GM12872 (cell line): ENCODE measurements around the gene CSH1.
"Not testable (repeated sequence)": the region's sequence is repeated elsewhere in the genome, so short reads cannot be mapped to it uniquely, and the experiment has no call there.

Source experiments
- TF ChIP-seq, protein P1 (sequence below): IDR thresholded peaks from 3 replicates; pipeline ENCODE4 v1.5.1; 2011; ENCODE audit warnings: low read depth, mild to moderate bottlenecking, low read length, moderate library complexity; ENCODE audit not compliant: insufficient read depth

CSH1 gene

DNA sequence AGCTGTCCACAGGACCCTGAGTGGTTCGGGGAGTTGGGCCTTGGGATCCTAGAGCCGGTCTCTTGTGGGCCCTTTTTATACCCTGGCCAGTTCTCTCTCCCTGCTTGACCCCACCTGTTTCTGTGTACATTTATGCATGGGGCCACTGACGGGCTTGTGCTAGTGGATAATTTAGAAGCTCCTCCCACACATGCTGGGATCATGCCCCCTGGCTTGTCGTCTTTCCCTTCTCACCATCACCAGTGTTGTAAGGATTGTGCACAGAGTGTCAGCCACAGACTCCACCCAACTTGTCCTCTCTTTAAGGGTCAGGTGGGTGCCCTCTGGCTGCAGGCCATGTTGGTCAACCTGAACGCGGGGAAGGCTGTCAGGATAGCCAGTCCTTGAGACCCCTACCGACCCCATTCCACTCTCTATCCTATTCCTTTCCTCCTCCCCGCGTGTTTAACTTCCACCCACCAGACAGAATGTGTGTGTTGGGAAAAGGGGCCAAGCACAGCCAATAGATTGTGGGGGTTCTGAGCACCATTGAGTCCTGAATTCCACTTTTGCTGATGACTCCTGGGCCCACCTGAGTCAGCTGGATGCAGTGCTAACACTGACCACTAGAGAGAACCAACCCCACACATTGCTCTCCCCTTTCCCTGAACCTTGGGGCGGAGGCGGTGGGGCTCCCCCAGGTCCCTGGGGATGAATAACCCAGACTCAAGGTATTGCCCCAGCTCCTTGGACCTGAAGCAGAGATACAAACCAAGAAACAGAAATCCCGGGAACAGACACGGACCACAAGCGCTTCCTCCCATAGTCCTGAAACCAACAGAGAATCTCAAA is at the start of gene CSH1:
Gene CSH1 (minus strand): TSS at position 51 of the 831 bp plus-strand sequence. CDS start 63 bp downstream, outside the sequence.
- TF ChIP-seq, protein P1, sequence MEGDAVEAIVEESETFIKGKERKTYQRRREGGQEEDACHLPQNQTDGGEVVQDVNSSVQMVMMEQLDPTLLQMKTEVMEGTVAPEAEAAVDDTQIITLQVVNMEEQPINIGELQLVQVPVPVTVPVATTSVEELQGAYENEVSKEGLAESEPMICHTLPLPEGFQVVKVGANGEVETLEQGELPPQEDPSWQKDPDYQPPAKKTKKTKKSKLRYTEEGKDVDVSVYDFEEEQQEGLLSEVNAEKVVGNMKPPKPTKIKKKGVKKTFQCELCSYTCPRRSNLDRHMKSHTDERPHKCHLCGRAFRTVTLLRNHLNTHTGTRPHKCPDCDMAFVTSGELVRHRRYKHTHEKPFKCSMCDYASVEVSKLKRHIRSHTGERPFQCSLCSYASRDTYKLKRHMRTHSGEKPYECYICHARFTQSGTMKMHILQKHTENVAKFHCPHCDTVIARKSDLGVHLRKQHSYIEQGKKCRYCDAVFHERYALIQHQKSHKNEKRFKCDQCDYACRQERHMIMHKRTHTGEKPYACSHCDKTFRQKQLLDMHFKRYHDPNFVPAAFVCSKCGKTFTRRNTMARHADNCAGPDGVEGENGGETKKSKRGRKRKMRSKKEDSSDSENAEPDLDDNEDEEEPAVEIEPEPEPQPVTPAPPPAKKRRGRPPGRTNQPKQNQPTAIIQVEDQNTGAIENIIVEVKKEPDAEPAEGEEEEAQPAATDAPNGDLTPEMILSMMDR = not testable (repeated sequence)

DNA sequence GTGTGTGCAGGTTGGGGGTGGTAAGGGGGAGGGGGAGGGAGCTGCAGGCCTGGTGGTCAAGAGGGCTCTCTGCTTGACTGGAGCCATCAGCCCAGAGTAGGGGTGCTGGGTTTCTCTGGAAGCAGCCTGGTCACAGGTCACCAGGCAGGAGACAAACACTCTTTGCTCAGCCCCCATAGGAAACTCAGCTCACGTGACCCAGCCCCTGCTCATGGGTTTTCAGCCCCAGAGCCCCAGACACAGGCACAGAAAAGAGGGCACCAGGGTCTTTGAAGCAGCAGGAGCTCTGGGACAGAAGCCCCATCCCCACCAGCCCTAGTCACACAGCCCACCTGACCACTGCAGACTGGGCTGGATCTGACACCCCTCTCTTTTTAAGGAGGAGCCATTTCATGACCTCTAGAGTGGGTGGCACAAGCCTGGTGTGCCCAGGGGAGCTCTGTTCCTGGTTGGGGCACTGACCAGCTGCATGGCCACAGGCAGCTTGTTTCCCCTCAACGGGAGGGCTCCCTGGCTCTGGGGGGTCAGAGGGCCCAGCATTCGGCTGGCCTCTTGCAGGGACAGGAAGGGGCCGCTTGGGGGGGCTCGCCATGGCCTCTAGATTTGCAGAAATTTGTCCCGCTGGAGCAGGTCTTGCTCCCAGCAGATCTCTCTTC is 49.5 kb upstream of the CSH1 start:
- TF ChIP-seq, protein P1 = peak; percentile 40; the same call in 2 of the 3 replicates

DNA sequence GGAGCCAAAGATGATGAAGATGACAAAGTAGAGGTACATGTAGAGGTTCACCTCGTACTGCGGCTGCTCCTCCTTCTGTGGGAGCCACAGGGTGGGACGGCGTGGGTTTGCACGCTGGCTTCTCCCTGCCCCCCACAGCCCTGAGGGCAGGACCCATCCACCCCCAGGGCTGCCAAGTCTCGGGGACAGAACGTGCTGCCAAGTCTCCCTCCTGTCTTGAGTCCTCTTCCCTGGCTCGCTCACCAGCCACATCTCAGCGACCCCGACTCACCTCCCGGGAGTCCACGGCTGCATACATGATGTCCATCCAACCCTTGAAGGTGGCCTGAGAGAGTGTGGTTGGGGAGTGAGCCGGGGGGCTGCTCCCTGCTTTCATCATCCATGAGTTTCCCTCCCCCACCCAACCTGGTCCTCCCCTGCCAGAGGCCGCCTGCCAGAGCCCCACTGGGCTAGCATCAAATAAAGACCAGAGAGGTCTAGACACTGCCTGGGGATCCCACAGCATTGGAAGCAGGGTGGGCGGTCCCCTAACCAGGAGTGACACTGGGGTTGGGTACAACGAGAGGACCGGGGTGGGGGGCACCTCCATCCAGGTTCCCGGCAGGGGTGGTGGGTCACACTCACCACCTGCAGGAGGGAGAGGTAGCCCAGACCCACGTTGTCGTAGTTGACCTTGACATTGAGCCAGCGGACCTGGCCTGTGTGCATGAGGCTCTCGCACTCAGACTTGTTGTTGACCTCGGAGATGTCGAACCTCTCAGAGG is 48.5 kb upstream of the CSH1 start:
- TF ChIP-seq, protein P1 = no peak

DNA sequence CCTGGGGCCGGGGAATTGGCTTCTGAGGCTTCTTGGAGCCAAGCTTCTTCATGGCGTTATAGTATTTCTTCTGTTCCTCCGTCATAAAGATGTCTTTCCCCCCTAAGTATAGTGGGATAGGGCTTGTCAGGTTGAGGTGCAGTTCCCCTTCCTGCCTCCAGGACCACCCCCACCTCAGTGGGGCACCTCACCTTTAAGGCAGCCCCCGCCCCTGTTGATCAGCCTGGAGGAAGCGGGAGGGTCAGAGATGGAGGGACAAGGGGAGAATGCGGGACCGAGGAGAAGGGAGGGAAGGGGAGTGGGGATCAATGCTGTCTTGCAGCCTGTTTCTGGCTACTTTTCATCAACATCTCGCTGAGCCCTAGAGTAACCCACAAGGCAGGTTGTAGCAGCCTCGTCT is 47.4 kb upstream of the CSH1 start:
- TF ChIP-seq, protein P1 = peak; percentile 49; the same call in 2 of the 3 replicates

DNA sequence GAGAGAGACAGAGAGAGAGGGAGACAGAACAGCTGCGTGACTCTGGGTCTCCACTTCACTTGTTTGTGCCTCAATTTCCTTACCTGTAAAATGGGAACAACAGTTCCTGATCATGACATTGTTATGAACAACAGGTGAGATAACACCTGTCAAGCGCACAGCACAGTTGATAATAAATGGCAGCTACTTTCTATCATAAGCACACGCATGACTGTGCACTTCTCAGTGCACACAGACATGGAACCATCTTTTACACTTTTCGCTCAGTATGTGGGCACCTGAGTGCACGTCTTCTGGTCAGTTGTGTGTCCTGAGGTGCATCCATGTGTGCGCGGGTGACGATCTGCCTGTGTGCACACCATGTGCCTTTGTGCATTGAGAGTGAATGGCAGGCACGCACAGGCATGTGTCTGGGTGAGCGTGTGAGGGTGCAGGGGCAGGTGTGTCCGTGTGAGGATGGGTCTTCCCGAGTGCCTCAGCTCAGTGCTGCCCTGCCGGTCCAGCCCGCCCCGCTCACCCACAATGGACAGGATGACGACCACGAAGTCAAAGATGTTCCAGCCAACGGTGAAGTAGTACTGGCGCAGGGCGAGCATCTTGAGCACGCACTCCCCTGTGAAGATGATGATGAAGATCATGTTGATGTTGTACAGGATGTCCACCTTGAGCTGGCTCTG is 46.1 kb upstream of the CSH1 start:
- TF ChIP-seq, protein P1 = no peak

DNA sequence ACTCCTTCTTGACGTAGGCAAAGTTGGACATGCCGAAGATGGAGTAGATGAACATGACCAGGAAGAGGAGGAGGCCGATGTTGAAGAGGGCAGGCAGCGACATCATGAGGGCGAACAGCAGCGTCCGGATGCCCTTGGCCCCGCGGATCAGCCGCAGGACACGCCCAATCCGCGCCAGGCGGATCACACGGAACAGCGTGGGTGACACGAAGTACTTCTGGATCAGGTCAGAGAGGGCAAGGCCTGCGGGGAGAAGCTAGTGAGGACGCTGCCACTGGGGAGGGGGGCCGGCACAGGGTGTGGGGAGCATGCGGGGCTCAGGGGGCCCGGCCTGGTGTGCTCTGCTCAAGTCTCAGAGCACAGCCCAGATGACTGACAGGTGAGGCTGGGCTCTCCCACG is 45.4 kb upstream of the CSH1 start:
- TF ChIP-seq, protein P1 = no peak
